ENCODE results near the gene CCDC88B. TPM values are rescaled to one million over a fixed set of nuclear protein-coding genes. Genes with fewer than 3 reads are reported as not detected.

Gene CCDC88B
- polyA plus RNA-seq, 1 donor from 2014 or later = 1.3 TPM

- Histone ChIP-seq H2AFZ (ENCODE audit: low read depth, low read length) (no peak overlapping the region), H3K79me2 (replicated peaks; ENCODE audit: insufficient read depth, low read length) (no peaks in the 10 kb centered on the region), H3K9me2 (ENCODE audit: insufficient read depth, low read length) (no peaks in the 10 kb centered on the region), H4K20me1 (ENCODE audit: insufficient read depth) (no peaks in the 10 kb centered on the region), H3K27ac (ENCODE audit: low read length) (no peak overlapping the region), H3K36me3 (ENCODE audit: insufficient read depth, low read length) (no peaks in the 10 kb centered on the region), H3F3A (ENCODE audit: insufficient read depth, low read length, poor library complexity, severe bottlenecking) (no peaks in the 10 kb centered on the region), H3K4me2 (ENCODE audit: low read length) (no peak overlapping the region), H3K4me3 (ENCODE audit: low read length) (no peak overlapping the region), H3K9me3 (ENCODE audit: low read length) (no peaks in the 10 kb centered on the region), H3K27me3 (ENCODE audit: insufficient read depth, low read depth, low read length) (no peaks in the 10 kb centered on the region), H3K9ac (ENCODE audit: low read length) (no peak overlapping the region)
- TF ChIP-seq MXI1 (conservative IDR thresholded peaks at IDR 0.05; ENCODE audit: poor library complexity, severe bottlenecking) = no peak
- no peak for TF ChIP-seq SMC3 (conservative IDR thresholded peaks at IDR 0.05; ENCODE audit: poor library complexity)
- no peak for TF ChIP-seq EZH2 (IDR thresholded peaks at IDR 0.05; ENCODE audit: borderline replicate concordance, insufficient read depth, low read length, poor library complexity, severe bottlenecking)
- TF ChIP-seq TAF1 (IDR thresholded peaks at IDR 0.05; ENCODE audit: low read depth) = no peak
- no peak for TF ChIP-seq RAD21 (conservative IDR thresholded peaks at IDR 0.05)
- TF ChIP-seq CTCF (IDR thresholded peaks at IDR 0.05; ENCODE audit: poor library complexity, severe bottlenecking) = no peak
- TF ChIP-seq REST (IDR thresholded peaks at IDR 0.05; ENCODE audit: borderline replicate concordance) = no peak
- no peak for TF ChIP-seq POLR2AphosphoS5 (IDR thresholded peaks at IDR 0.05)
- no peak for TF ChIP-seq EP300 (conservative IDR thresholded peaks at IDR 0.05; ENCODE audit: poor library complexity, severe bottlenecking)
These were observed 55.6 kb downstream of the CCDC88B start for GRCh38 chr11:64395545-64396078.

GRCh38 chr11:64396079-64396591 is 56.1 kb downstream of the CCDC88B start:
- no peaks in the 10 kb centered on the region for H4K20me1 ChIP-seq (ENCODE audit: insufficient read depth)
- no peaks in the 10 kb centered on the region for H3F3A ChIP-seq (ENCODE audit: insufficient read depth, low read length, poor library complexity, severe bottlenecking)
- no peak overlapping the region for H3K4me3 ChIP-seq (ENCODE audit: low read length)
- H2AFZ ChIP-seq (ENCODE audit: low read depth, low read length) = no peak overlapping the region
- H3K4me2 ChIP-seq (ENCODE audit: low read length) = no peak overlapping the region
- no peaks in the 10 kb centered on the region for H3K79me2 ChIP-seq (replicated peaks; ENCODE audit: insufficient read depth, low read length)
- no peak overlapping the region for H3K27ac ChIP-seq (ENCODE audit: low read length)
- H3K36me3 ChIP-seq (ENCODE audit: insufficient read depth, low read length) = no peaks in the 10 kb centered on the region
- TF ChIP-seq MXI1 (conservative IDR thresholded peaks at IDR 0.05; ENCODE audit: poor library complexity, severe bottlenecking) = no peak
- H3K27me3 ChIP-seq (ENCODE audit: insufficient read depth, low read depth, low read length) = no peaks in the 10 kb centered on the region
- H3K9me2 ChIP-seq (ENCODE audit: insufficient read depth, low read length) = no peaks in the 10 kb centered on the region
- no peak overlapping the region for H3K9ac ChIP-seq (ENCODE audit: low read length)
- H3K9me3 ChIP-seq (ENCODE audit: low read length) = no peaks in the 10 kb centered on the region

Measured in neural cell (in vitro differentiated cells).